Neural progenitor cell (in vitro differentiated cells): ENCODE measurements around the gene POLE.

ENCODE experiments used
- CTCF ChIP-seq: fragments of 200-600 bp; sonication (generic); IDR thresholded peaks from 2 replicates; pipeline ENCODE4 v1.5.1; 2017; ENCODE audit warnings: antibody characterized with exemption, mild to moderate bottlenecking
- EZH2 ChIP-seq: fragments of 200-600 bp; sonication (generic); IDR thresholded peaks from 2 replicates; pipeline ENCODE4 v1.6.1; 2017; ENCODE audit warnings: antibody characterized with exemption, mild to moderate bottlenecking, moderate library complexity

- no peak for TF ChIP-seq CTCF
- TF ChIP-seq EZH2, result no peak
Observed at GRCh38 chr12:132596016-132596415, 91.1 kb downstream of the POLE start.
